ACC112 (cell line): ENCODE measurements around the gene HELB.

Experiments
- H2AFZ ChIP-seq: fragments of 200-600 bp; sonication (generic); one replicate; pipeline ENCODE4 v1.6.0; 2017; ENCODE audit warnings: antibody characterized with exemption, low read length; ENCODE audit not compliant: unreplicated experiment
- H3K27ac ChIP-seq: fragments of 200-600 bp; sonication (generic); 2 replicates; pipeline ENCODE4 v1.5.1; 2014; ENCODE audit warnings: low read depth, mild to moderate bottlenecking, antibody characterized with exemption, low read length, moderate library complexity
- H3K27me3 ChIP-seq: fragments of 200-600 bp; sonication (generic); 2 replicates; pipeline ENCODE4 v1.6.1; 2014; ENCODE audit warnings: mild to moderate bottlenecking, antibody characterized with exemption, low read length, moderate library complexity, mixed read lengths; ENCODE audit not compliant: insufficient read depth
- H3K36me3 ChIP-seq: fragments of 200-600 bp; sonication (generic); 2 replicates; pipeline ENCODE4 v1.6.1; 2016; ENCODE audit warnings: mild to moderate bottlenecking, antibody characterized with exemption, low read length, moderate library complexity, mixed read lengths; ENCODE audit not compliant: insufficient read depth
- H3K4me1 ChIP-seq: fragments of 200-600 bp; sonication (generic); one replicate; pipeline ENCODE4 v1.6.1; 2016; ENCODE audit warnings: low read length, mixed read lengths; ENCODE audit not compliant: insufficient read depth, unreplicated experiment, control insufficient read depth
- H3K4me3 ChIP-seq: fragments of 200-600 bp; sonication (generic); 2 replicates; pipeline ENCODE4 v1.5.1; 2014; ENCODE audit warnings: mild to moderate bottlenecking, low read depth, low read length
- H3K79me2 ChIP-seq: fragments of 200-600 bp; sonication (generic); one replicate; pipeline ENCODE4 v1.6.0; 2016; ENCODE audit warnings: low read length; ENCODE audit not compliant: control insufficient read depth, unreplicated experiment, insufficient read depth

Gene HELB

DNA sequence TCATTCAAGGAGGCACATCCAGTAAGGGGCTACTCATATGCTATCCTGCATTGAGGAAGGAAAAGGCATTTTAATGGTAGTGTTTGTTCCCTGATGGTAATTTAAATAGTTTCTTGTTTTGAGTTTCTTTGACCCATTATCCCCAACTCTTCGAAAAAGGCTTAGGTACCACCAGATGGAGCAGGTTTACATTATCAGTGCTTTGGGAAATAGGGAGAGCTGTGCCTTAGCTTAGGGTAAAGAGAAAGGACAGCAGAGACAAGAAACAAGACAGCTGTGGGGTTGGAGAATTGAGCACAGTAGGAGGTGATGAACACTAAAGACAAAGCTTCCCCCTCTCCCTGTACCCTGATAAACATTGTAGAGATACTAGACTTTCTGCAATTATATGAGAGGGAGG, 29.1 kb upstream of the HELB start:
- Histone ChIP-seq H3K36me3 (no peaks in the 10 kb centered on the region), H3K27me3 (peaks cover 5% of the 10 kb centered on the region; the same call in 1 of the 2 replicates), H3K4me1 (no peaks in the 10 kb centered on the region), H3K27ac (no peak overlapping the region), H3K4me3 (no peak overlapping the region), H2AFZ (no peak overlapping the region), H3K79me2 (no peaks in the 10 kb centered on the region)

DNA sequence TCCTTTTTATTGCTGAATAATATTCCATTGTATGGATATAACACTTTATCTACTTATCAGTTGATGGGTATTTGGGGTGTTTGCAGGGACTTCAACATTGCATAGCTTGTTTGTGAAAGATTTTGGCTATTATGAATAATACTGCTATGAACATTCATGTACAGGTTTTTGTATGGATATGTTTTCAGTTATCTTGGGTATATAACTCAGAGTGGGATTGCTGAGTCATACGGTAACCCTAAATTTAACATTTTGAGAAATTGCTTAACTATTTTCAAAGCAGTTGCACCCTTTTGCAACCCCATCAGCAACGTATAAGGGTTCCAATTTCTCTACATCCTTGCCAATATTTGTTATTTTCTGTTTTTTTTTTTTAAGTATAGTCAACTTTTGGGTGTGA, 27.3 kb upstream of the HELB start:
- Histone ChIP-seq H3K36me3 (no peaks in the 10 kb centered on the region), H3K79me2 (no peaks in the 10 kb centered on the region), H3K4me1 (no peaks in the 10 kb centered on the region), H3K27ac (no peak overlapping the region), H3K4me3 (no peak overlapping the region), H2AFZ (no peak overlapping the region), H3K27me3 (peaks cover 5% of the 10 kb centered on the region; the same call in 1 of the 2 replicates)

DNA sequence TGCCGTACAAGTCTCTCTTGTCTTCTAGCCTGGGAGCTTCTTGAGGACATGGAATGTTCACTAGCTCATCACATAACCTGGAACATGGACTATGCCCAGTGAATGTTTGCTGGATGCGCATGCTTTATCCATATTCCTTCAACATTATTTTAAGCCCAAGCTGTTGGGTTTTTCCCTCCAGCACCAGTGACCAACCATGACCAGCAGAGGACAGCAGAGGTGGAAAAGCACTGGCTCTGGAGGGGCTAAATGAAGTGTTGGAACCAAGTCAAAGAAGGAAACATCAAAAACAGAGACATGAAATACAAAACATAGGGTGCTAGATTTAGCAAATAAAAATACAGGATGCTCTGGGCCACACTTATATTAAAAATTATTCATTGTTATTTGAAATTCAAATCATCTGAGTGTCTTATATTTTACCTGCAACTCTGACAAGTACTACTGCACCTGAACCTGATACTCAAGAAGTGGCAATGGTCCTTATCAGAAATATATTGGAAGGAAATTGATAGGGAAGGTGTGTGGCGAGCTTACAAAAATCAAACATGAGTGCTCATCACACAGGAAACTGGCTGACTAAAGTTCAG, 23.1 kb upstream of the HELB start:
- Histone ChIP-seq H2AFZ (no peak overlapping the region), H3K79me2 (no peaks in the 10 kb centered on the region), H3K36me3 (no peaks in the 10 kb centered on the region), H3K4me3 (no peak overlapping the region), H3K27ac (no peak overlapping the region), H3K4me1 (no peaks in the 10 kb centered on the region), H3K27me3 (peaks cover 10% of the 10 kb centered on the region; the same call in 1 of the 2 replicates)

DNA sequence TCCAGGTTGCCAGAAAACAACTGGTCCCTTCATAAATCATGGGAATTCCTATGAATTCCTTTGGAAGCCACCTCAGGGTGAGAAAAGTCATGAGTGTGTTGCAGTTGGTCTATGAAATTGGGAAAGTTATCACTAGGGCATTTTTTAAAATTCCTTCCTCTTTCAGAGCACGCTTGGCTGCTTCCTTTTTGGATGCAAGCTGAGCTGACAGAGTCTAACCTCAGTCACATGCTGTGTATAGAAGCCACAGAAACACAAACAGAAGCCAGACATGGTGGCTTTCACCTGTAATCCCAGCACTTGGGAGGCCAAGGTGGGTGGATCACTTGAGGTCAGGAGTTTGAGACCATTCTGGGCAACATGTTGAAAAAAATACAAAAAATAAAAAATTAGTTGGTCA, 21.7 kb upstream of the HELB start:
- Histone ChIP-seq H3K79me2 (no peaks in the 10 kb centered on the region), H3K27me3 (peaks cover 13% of the 10 kb centered on the region; the same call in 1 of the 2 replicates), H2AFZ (no peak overlapping the region), H3K27ac (no peak overlapping the region), H3K36me3 (no peaks in the 10 kb centered on the region), H3K4me1 (no peaks in the 10 kb centered on the region), H3K4me3 (no peak overlapping the region)

DNA sequence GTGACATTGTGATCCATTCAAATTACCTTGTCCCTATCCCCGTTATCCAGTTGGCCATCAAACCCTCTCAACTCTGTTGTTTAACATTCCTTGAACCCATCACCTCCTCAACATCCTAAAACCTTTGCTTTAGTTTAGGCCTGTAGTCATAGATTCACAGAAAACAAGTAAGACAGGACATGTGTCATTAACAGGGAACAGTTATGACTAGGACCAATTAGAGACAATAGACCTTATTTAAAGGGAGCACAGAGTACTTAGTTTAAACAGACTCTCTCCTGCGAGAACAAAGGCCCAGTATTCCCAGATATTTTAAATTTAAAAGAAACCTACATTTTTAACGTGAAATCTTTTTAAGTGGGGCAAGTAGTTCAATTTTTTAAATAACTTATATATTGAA, 20.0 kb upstream of the HELB start:
- H3K4me3 ChIP-seq: no peak overlapping the region
- H3K27me3 ChIP-seq: peaks cover 13% of the 10 kb centered on the region; the same call in 1 of the 2 replicates
- H2AFZ ChIP-seq: no peak overlapping the region
- H3K27ac ChIP-seq: no peak overlapping the region
- no peaks in the 10 kb centered on the region for H3K4me1 ChIP-seq
- H3K36me3 ChIP-seq: no peaks in the 10 kb centered on the region
- no peaks in the 10 kb centered on the region for H3K79me2 ChIP-seq

DNA sequence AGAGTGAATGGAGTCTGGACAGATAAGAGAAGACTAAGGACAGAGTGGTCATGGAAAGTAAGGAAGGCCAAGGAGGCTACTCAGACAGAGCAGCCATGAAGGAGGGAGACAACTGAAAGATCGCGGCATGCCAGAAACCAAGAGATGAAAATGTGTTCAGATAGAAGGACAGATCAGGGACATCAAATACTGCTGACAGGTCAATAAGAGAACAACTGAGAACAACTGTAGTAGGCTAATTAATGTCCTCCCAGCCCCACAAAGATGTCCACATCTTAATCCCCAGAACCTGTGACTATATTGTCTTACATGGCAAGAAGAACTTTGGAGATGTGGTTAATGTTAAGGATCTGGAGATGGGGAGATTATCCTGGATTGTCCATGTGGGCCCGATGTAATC, 15.0 kb upstream of the HELB start:
- Histone ChIP-seq H3K27me3 (peaks cover 33% of the 10 kb centered on the region), H3K4me1 (no peaks in the 10 kb centered on the region), H3K79me2 (no peaks in the 10 kb centered on the region), H3K36me3 (no peaks in the 10 kb centered on the region), H3K4me3 (no peak overlapping the region), H3K27ac (no peak overlapping the region), H2AFZ (no peak overlapping the region)

DNA sequence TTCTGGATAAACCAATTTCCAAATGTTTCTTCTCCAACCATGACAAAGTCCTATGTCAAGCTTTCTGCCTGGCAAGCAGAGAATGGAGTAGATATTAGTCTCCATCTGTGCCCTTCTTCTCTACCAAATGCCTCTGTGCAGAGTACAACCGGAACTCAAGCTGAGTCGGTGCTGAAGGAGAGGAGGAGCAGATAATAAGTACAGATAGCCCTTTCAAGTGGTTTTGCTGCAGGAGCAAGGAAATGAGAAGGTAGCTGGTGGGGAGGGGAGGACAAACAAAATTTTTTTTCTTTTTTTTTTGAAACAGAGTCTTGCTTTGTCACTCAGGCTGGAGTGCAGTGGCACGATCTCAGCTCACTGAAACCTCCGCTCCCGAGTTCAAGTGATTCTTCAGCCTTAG, 14.2 kb upstream of the HELB start:
- Histone ChIP-seq H3K4me1 (no peaks in the 10 kb centered on the region), H2AFZ (no peak overlapping the region), H3K27me3 (peaks cover 35% of the 10 kb centered on the region), H3K27ac (no peak overlapping the region), H3K4me3 (no peak overlapping the region), H3K36me3 (no peaks in the 10 kb centered on the region), H3K79me2 (no peaks in the 10 kb centered on the region)

DNA sequence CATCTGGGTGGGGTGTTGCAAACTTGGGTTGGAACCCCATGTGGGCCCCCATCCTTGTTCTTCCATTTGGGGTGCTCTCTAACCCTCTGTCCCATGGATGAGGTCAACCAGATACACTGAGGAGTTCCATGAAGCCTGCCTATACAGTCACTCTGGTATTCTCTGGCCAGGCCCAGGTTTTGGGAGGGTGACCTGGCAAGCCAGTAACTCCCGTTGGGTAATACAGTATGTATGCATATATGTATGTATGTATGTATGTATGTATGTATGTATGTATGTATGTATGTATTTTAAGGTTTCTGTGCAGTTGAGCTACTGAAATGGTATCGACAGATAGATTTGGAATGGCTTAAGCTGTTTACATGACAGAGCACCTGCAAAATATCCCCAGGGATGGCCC, 12.8 kb upstream of the HELB start:
- Histone ChIP-seq H3K36me3 (no peaks in the 10 kb centered on the region), H3K79me2 (no peaks in the 10 kb centered on the region), H3K27ac (no peak overlapping the region), H2AFZ (no peak overlapping the region), H3K4me3 (no peak overlapping the region), H3K27me3 (peaks cover 31% of the 10 kb centered on the region), H3K4me1 (no peaks in the 10 kb centered on the region)

DNA sequence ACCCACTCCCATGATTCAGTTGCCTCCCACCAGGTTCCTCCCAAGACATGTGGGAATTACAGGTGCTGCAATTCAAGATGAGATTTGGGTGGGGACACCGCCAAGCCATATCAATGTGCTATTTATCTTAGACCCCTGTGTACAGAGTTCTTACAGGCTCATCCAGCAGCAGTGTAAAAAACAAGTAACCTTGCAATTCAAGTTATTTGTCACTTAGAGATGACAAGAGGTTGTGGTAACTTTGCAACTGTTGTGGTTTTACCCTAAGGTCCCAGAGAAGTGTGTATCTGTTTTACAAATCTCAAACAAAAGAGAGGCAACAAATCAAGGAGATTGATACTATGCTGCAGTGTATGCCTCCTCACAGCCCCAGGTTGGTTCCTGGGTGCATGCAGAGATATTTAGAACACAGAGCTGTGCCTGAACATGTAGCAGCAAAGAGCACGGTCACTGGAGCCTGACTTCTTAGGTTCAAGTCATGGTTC, 11.5 kb upstream of the HELB start:
- no peak overlapping the region for H3K27ac ChIP-seq
- H3K27me3 ChIP-seq: peaks cover 32% of the 10 kb centered on the region
- no peaks in the 10 kb centered on the region for H3K4me1 ChIP-seq
- no peaks in the 10 kb centered on the region for H3K79me2 ChIP-seq
- H2AFZ ChIP-seq: no peak overlapping the region
- H3K4me3 ChIP-seq: no peak overlapping the region
- H3K36me3 ChIP-seq: no peaks in the 10 kb centered on the region

DNA sequence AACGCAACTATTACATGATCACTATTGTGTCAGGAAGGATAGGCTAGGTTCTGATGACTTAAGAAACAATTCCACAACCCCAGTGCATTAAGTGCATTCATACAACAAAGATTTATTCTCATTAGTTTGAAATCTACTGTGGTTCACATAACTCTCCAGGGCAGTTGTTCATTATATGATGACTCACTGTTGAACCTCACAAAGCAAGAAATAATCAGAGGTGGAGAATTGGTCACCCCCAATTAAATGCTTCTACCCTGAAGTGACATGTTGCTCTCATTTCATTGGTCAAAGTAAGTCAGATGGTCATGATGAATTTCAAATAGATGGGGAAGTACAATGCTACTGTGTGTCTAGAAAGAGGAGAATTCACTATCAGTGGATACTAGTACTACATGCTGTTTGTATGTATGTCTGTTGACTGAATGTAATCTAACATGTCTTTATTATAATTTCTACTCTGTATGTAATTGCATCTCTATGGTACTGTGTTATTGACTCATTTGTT, 6.1 kb upstream of the HELB start:
- Histone ChIP-seq H3K27me3 (peaks cover 55% of the 10 kb centered on the region), H3K36me3 (no peaks in the 10 kb centered on the region), H3K4me1 (no peaks in the 10 kb centered on the region), H3K79me2 (no peaks in the 10 kb centered on the region), H3K4me3 (no peak overlapping the region), H2AFZ (no peak overlapping the region), H3K27ac (no peak overlapping the region)

DNA sequence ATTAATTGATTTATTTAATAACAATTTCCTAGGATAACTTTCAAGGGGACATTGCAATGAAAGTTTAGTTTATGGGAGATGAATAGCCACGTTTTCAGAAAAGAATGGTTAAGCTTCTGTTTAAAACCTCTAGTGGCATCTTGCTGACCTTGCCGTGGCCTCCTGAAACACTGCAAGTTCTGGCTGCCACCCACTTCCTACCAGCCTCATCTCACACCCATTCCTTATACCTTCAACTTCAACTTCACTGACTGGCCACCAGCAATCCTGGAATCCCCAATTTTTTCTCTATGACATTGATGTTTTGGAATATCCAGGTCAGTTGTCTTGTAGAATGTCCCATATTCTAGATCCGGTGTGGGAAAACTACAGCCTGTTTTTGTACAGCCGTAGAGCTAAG, 5.2 kb upstream of the HELB start:
- Histone ChIP-seq H3K27ac (no peak overlapping the region), H3K27me3 (peaks cover 51% of the 10 kb centered on the region), H2AFZ (no peak overlapping the region), H3K4me1 (no peaks in the 10 kb centered on the region), H3K36me3 (no peaks in the 10 kb centered on the region), H3K4me3 (no peak overlapping the region), H3K79me2 (no peaks in the 10 kb centered on the region)
